ENCODE results near the gene CD151.

- TF ChIP-seq, protein P1, sequence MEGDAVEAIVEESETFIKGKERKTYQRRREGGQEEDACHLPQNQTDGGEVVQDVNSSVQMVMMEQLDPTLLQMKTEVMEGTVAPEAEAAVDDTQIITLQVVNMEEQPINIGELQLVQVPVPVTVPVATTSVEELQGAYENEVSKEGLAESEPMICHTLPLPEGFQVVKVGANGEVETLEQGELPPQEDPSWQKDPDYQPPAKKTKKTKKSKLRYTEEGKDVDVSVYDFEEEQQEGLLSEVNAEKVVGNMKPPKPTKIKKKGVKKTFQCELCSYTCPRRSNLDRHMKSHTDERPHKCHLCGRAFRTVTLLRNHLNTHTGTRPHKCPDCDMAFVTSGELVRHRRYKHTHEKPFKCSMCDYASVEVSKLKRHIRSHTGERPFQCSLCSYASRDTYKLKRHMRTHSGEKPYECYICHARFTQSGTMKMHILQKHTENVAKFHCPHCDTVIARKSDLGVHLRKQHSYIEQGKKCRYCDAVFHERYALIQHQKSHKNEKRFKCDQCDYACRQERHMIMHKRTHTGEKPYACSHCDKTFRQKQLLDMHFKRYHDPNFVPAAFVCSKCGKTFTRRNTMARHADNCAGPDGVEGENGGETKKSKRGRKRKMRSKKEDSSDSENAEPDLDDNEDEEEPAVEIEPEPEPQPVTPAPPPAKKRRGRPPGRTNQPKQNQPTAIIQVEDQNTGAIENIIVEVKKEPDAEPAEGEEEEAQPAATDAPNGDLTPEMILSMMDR (conservative IDR thresholded peaks at IDR 0.05; ENCODE audit: low read depth in 2 of 2), result no peak
- TF ChIP-seq CREB1 (CRISPR knock-in tag; IDR thresholded peaks at IDR 0.05; ENCODE audit: low read depth) (no peak), POLR2AphosphoS5 (IDR thresholded peaks at IDR 0.05; ENCODE audit: low read depth) (no peak)
Observed at GRCh38 chr11:882596-882995, 49.8 kb downstream of the CD151 start.
